ENCODE data around the gene USP2.
A peak's percentile ranks its signal among the peaks of the same experiment; 100 is the strongest.

USP2 gene

DNA sequence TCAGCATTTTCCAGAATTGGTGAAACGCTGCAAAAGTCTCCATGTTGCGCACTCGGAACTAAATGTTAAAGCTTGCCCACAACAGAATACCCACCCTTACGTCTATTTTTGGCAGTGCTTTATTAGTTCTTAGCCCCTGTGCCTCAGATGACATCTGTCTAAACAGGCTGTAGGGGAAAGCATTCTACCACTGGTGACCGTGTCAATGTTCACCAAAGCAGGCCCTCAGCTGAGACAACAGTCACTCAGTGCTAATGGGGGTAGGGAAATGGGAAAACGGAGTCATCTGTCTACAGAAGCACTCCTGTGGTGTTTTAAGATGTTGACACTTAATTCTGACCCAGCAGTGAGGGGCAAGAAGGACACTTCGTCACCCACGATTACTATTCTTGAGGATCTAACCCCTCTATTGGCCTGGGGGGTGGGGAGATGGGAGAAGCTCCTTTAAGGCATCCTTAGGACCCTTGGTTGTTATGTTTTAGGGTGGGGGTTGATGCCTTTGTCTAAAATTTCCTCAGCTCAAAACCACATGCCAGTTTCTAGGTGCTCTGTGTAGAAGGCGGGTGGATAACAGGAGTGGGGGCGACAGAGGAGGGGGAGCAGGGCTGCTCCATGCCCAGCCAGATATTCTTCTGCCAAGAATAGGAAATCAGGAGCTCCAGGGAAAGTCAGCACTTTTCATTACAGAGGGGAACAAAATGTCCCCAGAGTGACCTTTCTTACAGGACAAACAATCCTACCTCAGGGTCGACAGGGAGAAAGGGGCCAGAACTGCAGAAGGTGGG is 19.4 kb downstream of the USP2 start:
- no peak for ATAC-seq

DNA sequence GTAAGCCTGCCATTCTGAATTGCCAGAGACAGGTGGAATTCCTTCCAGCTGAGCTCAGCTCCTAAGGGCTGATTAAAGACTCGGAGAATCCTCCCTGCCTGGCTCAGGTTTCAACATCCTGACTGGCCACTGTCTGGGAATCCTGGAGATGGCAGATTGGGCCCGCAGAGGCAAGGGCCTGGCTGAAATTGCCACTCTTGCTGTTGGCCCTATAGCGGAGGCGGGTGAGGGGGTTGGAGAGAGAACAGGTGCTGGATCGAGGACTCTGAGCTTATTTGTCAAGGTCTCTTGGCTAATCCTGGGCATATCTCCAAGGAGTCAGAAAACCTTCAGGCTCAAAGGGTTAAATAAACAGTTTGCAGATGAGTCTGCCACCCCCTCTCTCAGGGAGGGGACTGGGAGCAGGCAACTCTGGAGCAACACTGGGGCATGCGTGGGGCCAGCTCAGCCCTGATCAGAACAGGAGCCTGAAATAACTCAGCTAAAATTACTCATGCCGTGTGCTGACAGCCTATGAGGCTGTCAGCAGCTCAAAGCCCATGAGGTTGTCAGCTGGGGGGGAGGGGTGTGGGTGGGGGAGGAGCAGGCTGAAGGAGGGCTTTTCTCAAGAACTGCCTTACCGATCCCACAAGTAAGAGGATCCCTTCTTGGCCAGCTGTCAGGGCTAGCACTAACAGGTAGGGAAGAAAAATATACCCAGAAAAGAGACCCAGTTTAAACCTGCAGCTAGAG is 20.3 kb downstream of the USP2 start:
- peak; percentile 82 to 86 for ATAC-seq

DNA sequence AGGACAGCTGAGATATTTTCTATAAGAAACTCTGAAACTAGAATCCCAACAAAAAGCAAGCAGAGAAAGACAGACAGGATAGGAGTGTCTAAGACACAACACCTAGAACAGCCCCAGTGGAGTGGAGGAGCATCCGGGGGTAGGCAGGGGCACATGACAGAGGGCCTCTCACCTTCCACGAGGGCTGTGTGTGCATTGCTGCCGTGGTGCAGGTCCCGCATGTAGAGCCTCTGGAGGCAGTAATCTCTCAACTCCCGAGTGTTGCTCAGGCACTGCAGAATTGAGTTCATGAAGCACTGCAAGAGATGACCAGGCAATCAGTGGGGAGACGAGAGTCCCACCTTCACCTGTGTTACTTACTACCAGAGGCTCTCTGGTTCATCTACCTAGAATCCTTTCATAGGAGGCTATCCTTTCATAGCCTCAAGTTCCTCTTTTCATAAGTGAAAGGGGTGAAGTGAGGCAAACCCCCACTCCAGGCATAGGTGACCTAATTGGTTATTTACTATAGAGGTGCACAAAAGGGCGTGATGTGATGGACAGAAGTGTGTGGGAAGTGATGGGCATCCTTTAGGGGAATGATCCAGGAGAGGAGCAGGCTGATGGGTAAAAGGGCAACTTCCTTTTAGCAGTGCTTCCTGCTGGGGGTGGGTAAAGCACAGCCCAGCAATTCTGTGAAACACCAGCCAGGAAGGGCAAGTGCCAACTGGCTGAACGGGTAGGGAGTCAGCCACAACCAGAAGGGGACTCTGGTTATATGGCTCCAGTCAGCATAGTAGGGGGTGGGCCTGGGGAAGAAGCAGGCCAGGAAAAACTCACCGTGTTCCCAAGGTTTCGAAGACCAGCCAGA is 21.9 kb downstream of the USP2 start:
- ATAC-seq: no peak

DNA sequence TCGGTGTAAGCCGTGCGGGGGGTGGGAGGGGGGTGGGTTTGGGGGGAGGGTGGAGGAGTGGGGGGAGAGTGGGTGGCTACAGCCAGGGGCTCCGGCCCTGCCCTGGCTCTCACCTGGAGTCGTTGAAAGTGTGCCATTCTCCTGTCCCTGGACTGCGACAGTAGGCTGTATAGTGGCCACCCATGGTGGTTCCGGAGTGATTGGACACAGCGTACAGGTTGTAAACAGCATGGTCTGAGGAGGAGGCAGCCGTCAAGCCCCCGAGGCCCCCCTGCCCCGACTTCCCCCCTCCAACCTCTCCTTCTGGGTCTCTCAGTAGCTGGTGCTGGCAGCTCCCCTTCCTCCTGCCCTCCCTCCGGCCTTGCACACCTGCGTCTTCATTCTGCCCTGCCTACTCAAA is 24.4 kb downstream of the USP2 start:
- no peak for ATAC-seq

DNA sequence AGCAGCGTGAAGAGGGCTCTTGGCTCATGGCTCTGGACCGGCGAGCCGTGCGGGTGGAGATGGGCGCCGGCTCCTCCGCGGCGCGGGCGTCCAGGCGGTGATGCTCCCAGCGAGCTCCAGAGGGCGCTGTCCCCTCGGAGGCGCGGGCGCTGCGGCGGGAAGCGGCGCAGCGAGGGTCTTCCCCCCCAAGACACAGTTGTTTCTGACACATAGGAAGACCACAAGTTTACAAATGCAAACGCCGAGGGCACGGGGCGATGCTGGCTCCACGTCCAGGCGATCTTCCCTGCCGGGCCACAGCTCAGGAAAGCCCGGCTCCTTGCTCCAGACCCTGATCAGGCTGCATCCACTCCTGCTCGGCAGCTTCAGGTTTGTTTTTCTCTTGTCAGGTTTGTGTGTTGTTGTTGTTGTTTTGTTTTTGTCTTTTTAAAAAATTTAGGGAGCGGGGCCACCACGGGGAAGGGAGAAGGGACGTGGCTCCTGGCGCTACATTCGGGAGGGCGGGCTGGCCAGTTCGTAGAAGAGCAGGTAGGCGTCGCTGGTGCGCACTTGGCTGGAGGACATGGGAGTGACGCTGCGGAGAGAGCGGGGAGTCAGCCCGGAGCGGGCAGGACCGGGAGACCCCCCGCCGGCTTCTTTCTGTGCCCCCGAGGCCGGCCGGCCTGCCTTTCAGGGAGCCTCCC is 25.0 kb downstream of the USP2 start:
- ATAC-seq: peak; percentile 77

DNA sequence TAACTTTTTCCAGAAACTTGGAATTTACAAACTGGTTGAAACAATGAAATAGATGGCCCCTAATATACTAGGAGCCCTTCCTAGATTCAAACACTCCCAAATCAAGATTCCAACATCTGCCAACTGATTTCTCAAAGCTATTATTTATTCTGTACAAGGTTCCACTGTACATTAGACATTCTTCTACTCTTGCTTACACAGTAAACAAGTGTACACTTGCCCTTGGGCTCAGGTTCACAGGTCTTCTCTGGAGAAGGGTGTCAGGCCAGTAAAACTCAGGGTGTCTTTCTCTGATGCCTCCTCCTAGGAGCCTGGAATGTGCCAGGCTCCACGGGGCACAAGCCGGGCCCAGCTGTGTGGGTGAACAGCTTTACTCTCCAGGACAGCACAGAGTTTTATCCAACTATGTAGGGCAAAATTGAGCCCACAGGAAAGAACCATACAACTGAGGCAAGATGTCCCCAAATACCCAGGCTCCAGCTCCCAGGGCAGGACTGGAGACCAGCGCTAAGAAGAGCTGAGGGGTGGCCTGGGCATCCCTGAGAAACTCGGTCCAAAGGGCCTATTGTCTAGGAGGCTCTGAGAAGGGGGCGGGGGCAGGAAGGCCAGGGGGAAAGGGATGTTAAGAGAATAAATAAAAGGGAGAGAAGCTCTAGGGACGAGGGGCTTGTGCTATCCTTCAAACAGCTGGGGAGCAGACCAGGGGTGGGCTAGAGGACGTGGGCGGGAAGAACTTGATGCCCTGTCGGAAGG is 26.2 kb downstream of the USP2 start:
- no peak for ATAC-seq

DNA sequence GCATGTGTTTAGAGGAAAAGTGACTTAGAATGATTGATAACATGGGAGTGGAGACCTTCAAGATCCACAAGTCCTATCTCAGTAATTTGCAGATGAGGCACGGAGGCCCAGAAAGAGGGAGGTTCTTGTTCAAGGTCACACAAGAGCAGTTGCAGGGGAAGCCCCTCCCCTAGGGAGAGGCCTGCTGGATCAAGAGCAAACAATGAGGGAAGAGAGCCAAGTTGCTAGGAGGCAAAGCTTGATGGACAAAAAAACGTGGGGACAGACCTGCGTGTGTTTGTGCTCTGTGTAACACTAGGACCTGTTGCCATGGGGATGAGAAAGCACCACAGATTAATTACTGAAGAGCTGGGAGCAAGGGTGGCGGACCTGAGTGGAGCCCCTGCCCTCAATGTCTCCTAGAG is 28.6 kb downstream of the USP2 start:
- no peak for ATAC-seq

DNA sequence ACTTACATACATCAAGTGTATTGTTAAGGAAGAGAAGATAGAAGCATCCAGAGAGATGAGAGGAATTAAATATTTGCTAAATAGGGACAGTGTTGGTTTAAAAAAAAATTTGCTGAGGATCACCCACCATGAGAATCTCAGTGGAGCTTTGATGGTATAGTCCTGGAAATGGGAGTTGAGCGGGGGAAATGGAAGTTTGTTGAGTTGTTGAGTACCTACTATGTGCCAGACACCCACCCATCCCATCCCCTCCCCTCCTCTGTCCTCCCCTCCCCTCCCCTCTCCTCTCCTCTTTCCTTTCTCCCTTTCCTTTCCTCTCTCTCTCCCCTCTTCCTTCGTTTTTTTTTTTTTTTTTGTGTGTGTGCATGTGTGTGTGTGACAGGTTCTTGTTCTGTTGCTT is 30.3 kb downstream of the USP2 start:
- ATAC-seq: no peak

DNA sequence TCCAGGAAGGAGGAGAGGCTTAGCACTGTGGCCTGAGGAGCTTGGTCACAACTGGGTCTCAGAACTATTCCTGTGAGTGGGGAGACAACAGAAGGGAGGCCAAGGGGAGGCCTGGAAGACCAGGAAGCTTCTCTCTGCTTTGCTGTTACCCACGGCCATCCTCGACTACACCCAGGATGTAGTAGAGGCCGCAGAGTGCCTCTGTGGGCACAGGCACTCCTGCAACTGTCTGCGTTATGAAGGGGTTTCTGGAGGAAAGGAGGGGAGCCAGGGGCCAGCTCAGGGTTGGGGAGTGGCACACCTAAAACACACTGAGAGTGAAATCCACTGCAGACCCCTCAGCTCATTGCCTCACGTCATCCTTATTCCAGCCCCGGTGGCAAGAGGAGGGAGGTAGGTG is 31.2 kb downstream of the USP2 start:
- no peak for ATAC-seq

DNA sequence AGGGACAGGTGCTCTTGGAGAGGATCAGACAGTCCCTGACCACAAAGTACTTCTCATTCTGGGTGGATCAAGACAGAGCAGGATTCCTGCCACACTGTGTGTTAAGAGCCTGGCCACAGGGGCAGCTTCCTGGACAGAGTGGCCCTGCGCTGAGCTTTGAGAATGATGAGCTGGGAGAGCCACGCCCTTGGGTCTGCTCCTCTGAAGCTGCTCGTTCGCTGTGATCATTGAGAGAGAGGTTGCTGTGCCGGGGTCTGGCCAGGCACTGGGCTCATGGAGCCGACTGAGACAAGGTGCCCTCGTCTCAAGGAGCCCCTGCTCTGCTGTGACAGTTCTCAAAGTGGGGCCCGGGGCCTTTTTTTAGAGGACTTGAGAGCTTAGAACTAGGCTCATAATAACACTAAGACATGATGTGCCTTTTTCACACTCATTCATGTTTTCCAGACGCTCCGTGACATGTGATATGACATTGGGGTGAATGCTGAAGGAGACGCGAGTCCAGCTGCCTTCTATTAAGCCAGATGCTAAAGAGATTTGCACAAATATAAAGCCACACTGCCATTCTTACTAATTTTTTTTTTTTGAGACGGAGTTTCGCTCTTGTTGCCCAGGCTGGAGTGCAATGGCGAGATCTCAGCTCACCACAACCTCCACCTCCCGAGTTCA is 33.4 kb downstream of the USP2 start:
- ATAC-seq: no peak

DNA sequence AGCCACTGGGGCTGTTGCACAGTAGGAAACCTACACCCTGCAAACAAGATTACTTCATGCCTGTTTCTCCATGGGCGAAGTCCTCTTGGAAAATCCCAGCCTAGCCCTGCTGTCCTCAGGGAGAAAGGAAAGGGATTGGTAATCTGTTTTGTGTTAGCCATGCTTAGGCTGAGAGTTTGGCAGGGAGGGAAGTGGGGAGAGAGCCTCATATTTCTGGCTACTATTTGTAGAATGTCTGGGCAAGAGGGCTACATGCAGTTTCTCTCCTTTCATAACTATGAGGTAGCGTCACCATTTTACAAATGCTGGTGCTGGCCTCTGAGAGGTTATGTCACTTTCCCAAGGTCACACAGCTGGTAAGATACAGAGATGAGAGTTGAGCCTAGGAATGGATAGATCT is 34.2 kb downstream of the USP2 start:
- no peak for ATAC-seq

DNA sequence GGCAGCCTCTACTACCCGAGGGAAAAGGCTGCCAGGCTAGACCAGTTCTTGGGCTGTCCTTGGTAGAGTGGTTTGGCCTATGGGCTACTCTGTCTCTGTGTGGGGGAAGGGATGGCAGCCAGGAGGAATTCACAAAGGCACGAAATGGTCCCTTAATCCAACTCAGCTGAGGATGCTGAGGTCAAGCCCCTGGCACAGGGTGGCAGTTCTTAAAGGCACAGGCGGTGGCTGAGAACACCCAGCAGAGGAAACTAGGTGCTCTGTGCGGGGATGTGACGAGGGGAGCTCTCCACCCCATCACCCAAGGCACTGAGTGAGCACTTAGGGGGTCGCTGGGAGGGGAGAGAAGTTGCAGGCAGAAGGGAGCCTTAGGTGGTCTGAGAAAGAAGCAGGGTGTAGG is 34.9 kb downstream of the USP2 start, which contains the start of gene MFRP:
Gene MFRP, minus strand, starts transcription at position 101 of the 400 bp plus-strand sequence. CDS start 192 bp downstream, outside the sequence.
- no peak for ATAC-seq

DNA sequence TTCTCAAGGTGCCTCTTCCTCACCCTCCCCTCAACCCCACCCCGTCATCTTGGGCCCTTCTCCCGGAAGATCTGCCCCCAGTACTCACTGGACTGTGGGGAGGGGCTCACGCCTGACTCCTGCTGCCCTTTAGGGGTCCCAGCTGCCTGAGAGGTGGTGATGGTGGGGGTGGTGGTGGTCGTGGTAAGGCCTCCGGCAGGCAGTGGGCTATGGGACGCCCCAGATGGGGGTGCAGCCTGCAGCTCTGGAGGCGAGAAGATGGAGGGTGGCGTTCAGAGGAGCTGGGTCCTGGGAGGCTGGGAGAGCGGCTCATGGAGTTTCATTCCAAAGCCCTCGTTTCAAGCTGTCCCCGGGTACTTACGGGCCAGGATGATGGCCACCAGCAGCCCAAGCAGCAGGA is 35.8 kb downstream of the USP2 start:
- ATAC-seq: no peak

DNA sequence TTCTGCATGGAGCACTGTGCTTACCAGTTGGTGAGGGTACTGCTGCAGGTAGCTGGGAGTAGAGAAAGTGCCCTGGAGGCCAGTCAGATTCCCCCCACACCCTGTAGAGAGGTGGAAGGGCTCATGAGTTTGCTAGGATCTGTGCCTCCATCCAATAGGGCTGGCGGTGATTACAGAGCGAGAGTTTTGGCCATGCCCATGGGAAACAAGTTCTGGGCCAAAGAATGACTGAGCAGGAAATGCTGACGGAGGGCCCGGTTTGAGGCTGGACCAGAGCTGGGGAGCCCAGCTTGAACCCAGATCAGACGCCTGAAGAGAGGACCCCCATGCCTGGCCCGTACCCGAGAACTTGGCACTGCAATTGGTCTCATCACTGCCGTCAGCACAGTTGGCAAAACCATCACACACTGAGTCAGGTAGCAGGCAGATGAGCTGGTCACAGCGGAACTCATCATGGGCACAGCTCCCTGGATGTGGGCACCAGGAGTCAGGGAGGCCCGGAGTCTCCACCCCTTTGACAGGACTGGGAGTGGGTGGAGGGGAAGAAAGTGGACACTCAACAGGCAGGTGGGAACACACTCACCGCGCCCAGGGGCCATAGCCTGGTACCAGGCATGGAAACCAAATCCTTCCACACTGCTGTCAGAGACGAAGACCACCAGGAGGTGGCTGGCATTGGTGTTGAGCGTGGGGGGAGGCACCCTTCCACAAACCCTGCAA is 37.0 kb downstream of the USP2 start:
- ATAC-seq: no peak

DNA sequence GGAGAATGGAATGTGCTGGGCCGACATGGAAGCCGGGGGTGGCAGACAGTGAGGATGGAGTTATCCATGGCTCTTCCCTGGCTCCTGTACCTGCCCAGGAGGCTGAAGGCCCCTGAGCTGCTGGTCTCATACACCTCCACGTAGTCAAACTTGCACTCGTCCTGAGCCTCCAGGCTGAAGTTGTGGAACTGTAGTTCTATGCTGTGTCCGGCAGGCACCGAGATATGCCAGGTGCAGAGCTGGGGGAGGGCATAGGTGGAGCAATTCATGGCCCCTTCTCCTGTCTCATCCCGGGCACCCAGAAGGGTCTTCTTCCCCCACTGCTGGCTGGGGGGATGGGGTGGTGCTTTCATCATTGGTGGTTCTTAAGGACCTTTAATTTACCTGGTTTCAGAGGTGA is 37.8 kb downstream of the USP2 start:
- no peak for ATAC-seq

DNA sequence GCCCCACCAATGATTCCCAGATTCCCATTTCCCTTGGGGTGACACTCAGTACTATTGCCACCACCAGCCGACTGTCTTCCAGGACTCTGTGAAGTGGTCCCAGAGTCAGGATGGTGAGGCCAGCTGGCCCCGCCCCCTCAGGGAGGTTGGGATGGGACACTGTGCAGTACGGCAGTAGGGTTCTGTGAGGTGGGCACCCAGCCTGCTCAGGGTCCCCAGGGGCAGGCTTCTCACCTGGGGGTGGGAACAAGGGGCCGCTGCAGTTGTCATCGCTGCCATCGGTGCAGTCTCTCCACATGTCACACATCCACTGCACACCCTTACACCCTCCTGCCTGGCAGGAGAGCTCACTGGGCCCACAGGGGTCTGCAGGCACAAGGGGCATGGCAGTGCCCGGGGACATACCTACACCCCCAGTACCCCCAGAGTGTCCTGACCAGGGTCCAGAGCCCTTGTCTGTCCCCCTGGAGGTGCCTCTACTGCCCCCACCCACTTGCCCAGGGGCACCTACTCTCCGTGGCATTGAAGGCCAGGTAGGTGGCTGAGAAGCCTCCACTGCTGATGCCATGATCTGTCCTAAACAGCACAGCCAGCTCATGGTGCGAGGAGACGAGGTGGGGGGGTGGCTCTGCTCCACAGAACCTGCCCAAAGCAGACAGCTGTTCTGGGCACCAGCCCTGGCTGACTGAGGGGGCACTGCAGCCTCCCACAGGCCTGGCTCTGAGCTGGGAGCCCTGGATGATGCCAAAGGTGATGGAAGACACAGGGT is 38.9 kb downstream of the USP2 start:
- no peak for ATAC-seq

DNA sequence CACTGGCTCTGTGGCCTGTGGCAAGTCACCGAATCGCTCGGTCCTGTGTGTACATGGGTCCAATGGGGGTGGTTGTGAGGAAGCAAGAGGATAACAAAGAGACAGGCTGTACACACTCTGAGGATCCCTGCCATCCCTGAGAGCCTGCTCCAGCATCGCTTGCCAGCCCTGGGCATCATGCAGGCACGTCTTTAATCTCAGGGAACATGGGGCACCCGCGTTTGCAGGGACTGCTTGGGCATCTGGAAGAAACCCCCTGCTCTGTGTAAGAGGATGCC is 39.5 kb downstream of the USP2 start:
- no peak for ATAC-seq

DNA sequence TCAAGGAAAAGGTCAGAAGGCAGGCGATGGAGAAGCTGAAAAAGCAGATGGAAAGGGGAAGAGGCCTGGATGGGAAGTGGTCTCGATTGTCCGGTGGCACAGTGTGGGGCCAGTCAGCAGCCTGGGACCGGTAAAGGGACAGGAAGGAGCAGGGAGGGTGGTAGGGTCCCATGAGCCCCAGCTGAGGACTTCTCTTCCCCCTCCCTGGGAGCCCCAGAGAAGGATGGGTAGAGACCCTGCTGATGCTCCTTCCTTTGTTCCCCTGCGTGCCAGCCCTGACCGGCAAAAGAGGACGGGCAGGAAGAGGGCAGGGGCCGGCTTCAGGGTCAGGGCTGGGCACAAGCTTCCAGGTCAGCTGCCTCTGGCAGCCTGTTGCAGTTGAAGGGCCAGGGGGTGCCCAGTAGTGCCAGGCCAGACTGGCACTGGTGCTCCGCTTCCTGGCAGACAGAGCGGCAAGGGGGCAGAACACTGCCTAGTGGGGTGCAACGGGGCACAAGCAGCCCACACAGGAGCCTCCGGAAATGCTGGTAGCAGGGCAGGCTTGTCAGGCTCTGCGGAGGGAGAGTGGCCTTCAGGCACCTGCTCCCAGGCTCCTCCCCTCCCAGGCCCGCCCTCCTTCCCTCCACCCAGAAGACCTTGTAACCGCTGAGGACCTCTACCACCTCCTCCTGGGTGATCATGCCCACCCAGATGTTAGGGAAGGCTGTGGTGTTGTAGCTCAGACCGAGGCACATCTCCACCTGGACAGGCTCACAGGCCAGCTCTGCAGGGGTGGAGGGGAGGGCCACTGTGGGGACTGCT is 40.1 kb downstream of the USP2 start:
- ATAC-seq: peak in 1 of 2 donors; percentile 6

All from activated CD4-positive, CD25-positive, alpha-beta regulatory T cell treated with anti-CD3 and anti-CD28 coated beads, Interleukin-2, amount 50 U/mL, for 24 hours (primary cell).